ENCODE results near the gene CCL17.
"Not testable (repeated sequence)": the region's sequence is repeated elsewhere in the genome, so short reads cannot be mapped to it uniquely, and the experiment has no call there.

The CCL17 gene

GRCh38 chr16:57379579-57379978, 25.0 kb upstream of the CCL17 start:
- DNase-seq: no peak

GRCh38 chr16:57380671-57381462, 23.7 kb upstream of the CCL17 start:
- DNase-seq: no peak

GRCh38 chr16:57381791-57382534, 22.6 kb upstream of the CCL17 start:
- DNase-seq: no peak

GRCh38 chr16:57382535-57383275, 21.9 kb upstream of the CCL17 start:
- no peak for DNase-seq

GRCh38 chr16:57383276-57384247, 21.0 kb upstream of the CCL17 start:
- no peak for DNase-seq

- no peak for DNase-seq
These were observed 20.1 kb upstream of the CCL17 start for GRCh38 chr16:57384248-57385070.

GRCh38 chr16:57385083-57385482, 19.5 kb upstream of the CCL17 start:
- DNase-seq: no peak

- no peak for DNase-seq
These were observed 18.1 kb upstream of the CCL17 start for GRCh38 chr16:57386381-57386951.

- DNase-seq: no peak
These were observed 16.8 kb upstream of the CCL17 start for GRCh38 chr16:57387598-57388354.

GRCh38 chr16:57388359-57389086, 16.0 kb upstream of the CCL17 start:
- no peak for DNase-seq

GRCh38 chr16:57389087-57389468, 15.5 kb upstream of the CCL17 start:
- no peak for DNase-seq

- DNase-seq: no peak
These were observed 13.8 kb upstream of the CCL17 start for GRCh38 chr16:57390636-57391295.

- DNase-seq: no peak
These were observed 13.3 kb upstream of the CCL17 start for GRCh38 chr16:57391300-57391699.

GRCh38 chr16:57391708-57392107, 12.9 kb upstream of the CCL17 start:
- no peak for DNase-seq

- DNase-seq: no peak
These were observed 11.9 kb upstream of the CCL17 start for GRCh38 chr16:57392694-57393093.

- no peak for DNase-seq
These were observed 10.1 kb upstream of the CCL17 start for GRCh38 chr16:57394444-57394843.

- DNase-seq: no peak
These were observed 9.5 kb upstream of the CCL17 start for GRCh38 chr16:57395026-57395425.

- DNase-seq: no peak
These were observed 7.8 kb upstream of the CCL17 start for GRCh38 chr16:57396786-57397185.

- DNase-seq: not testable (repeated sequence)
These were observed 7.1 kb upstream of the CCL17 start for GRCh38 chr16:57397493-57397892.
